Peyer's patch (tissue), 4 donors: ENCODE measurements around the gene AK5. TPM values are rescaled to one million over a fixed set of nuclear protein-coding genes. Genes with fewer than 3 reads are reported as not detected.
"Not testable (repeated sequence)": the region's sequence is repeated elsewhere in the genome, so short reads cannot be mapped to it uniquely, and the experiment has no call there.

Experiments used
- DNase-seq, 3 donors: peaks; one replicate each; pipeline ENCODE4 v3.0.0-alpha.2; 2017 to 2019
- H3K27ac ChIP-seq, 4 donors: fragments of 200-600 bp; sonication (generic); one replicate each; pipeline ENCODE4 v1.5.1; 2016 to 2019
- H3K27me3 ChIP-seq, 2 donors: fragments of 200-600 bp; sonication (generic); one replicate each; pipeline ENCODE4 v1.5.1; 2019
- H3K36me3 ChIP-seq, 3 donors: fragments of 200-600 bp; sonication (generic); one replicate each; pipeline ENCODE4 v1.5.1; 2016 to 2019
- H3K4me1 ChIP-seq, 4 donors: fragments of 200-600 bp; sonication (generic); one replicate each; pipeline ENCODE4 v1.5.1; 2016 to 2019
- H3K4me3 ChIP-seq, 4 donors: fragments of 200-600 bp; sonication (generic); 1 replicate in 3 of 4; 2 replicates in 1 of 4; pipeline ENCODE4 v1.5.1; 2016 to 2019; ENCODE audit warnings: mild to moderate bottlenecking in 1 of 4
- H3K9me3 ChIP-seq, 4 donors: fragments of 200-600 bp; sonication (generic); one replicate each; pipeline ENCODE4 v1.5.1; 2016 to 2019; ENCODE audit warnings: mild to moderate bottlenecking in 1 of 4
- CTCF ChIP-seq, 6 experiments: fragments of 450-650 bp in 4 of 6; fragments of 200-600 bp in 2 of 6; sonication (generic) in 1 of 6; IDR thresholded peaks; one replicate each; pipeline ENCODE4 v1.5.1; 2017 to 2019; ENCODE audit warnings: antibody characterized with exemption in 6 of 6, mild to moderate bottlenecking in 3 of 6, moderate library complexity in 1 of 6
- POLR2A ChIP-seq, 2 donors: fragments of 450-650 bp; IDR thresholded peaks; one replicate each; pipeline ENCODE4 v1.5.1; 2017; ENCODE audit warnings: antibody characterized with exemption in 2 of 2, mild to moderate bottlenecking in 2 of 2, moderate library complexity in 2 of 2
- total RNA-seq, 4 donors: library from RNA; depleted of rRNA; stranded (reverse); fragments of >200 nt; gene quantifications; one replicate each; pipeline ENCODE4 v1.1.0, GENCODE V29; 2016

AK5 gene
- total RNA-seq, 4 donors from 2014 or later, result 5.3 to 12.4 TPM; not detected in 2

- peaks cover 0 to 1% (median 0%) of the 10 kb centered on the region in 4 donors for H3K9me3 ChIP-seq
- H3K36me3 ChIP-seq, result no peaks in the 10 kb centered on the region
- H3K27me3 ChIP-seq, result no peaks in the 10 kb centered on the region
- TF ChIP-seq CTCF (IDR thresholded peaks at IDR 0.05), result no peak
- TF ChIP-seq POLR2A (IDR thresholded peaks at IDR 0.05), result no peak
- DNase-seq, result no peak
- no peak overlapping the region for H3K4me3 ChIP-seq
- H3K27ac ChIP-seq, result no peak overlapping the region
- H3K4me1 ChIP-seq, result no peaks in the 10 kb centered on the region
Observed at GRCh38 chr1:77524038-77524437, 242.2 kb downstream of the AK5 start.

- not testable (repeated sequence) for H3K9me3 ChIP-seq, H3K4me3 ChIP-seq, H3K27ac ChIP-seq, H3K4me1 ChIP-seq, DNase-seq, H3K36me3 ChIP-seq, H3K27me3 ChIP-seq
Observed at GRCh38 chr1:77531149-77531548, 249.3 kb downstream of the AK5 start.

GRCh38 chr1:77531596-77532280 lies 249.9 kb downstream of the AK5 start:
- not testable (repeated sequence) for H3K4me1 ChIP-seq, H3K36me3 ChIP-seq, H3K9me3 ChIP-seq, H3K27ac ChIP-seq, H3K4me3 ChIP-seq, H3K27me3 ChIP-seq, DNase-seq

- Histone ChIP-seq H3K4me1 (no peaks in the 10 kb centered on the region), H3K27ac (no peak overlapping the region), H3K36me3 (no peaks in the 10 kb centered on the region), H3K27me3 (no peaks in the 10 kb centered on the region), H3K9me3 (no peaks in the 10 kb centered on the region), H3K4me3 (no peak overlapping the region)
- no peak for DNase-seq
- TF ChIP-seq POLR2A (IDR thresholded peaks at IDR 0.05) (no peak), CTCF (IDR thresholded peaks at IDR 0.05) (no peak)
Observed at GRCh38 chr1:77532641-77533040, 250.8 kb downstream of the AK5 start.

GRCh38 chr1:77533660-77534305 lies 252.0 kb downstream of the AK5 start:
- Histone ChIP-seq H3K27ac (no peak overlapping the region), H3K9me3 (no peaks in the 10 kb centered on the region), H3K4me1 (no peaks in the 10 kb centered on the region), H3K4me3 (no peak overlapping the region), H3K36me3 (no peaks in the 10 kb centered on the region), H3K27me3 (no peaks in the 10 kb centered on the region)
- peak; percentile 38 to 75 (median 55) for DNase-seq
- no peak for TF ChIP-seq POLR2A (IDR thresholded peaks at IDR 0.05)
- TF ChIP-seq CTCF (IDR thresholded peaks at IDR 0.05), result peak; percentile 48 to 85 (median 73)

GRCh38 chr1:77534456-77534855 lies 252.6 kb downstream of the AK5 start:
- TF ChIP-seq CTCF (IDR thresholded peaks at IDR 0.05) (no peak), POLR2A (IDR thresholded peaks at IDR 0.05) (no peak)
- Histone ChIP-seq H3K27ac (no peak overlapping the region), H3K36me3 (no peaks in the 10 kb centered on the region), H3K4me1 (no peaks in the 10 kb centered on the region), H3K27me3 (no peaks in the 10 kb centered on the region), H3K4me3 (no peak overlapping the region), H3K9me3 (no peaks in the 10 kb centered on the region)
- DNase-seq, result no peak
